Lung (tissue), 13 donors: ENCODE measurements around the gene TMEM86B. TPM values are rescaled to one million over a fixed set of nuclear protein-coding genes. Genes with fewer than 3 reads are reported as not detected.

ENCODE experiments used
- ATAC-seq: fragments of 200-7000 bp; cut with Tn5 transposase; one replicate; pipeline ENCODE4 v1.9.1; 2020; ENCODE audit warnings: moderate number of reproducible peaks; ENCODE audit not compliant: insufficient read depth, low FRiP score
- DNase-seq, 3 donors: peaks; one replicate each; pipeline ENCODE4 v3.0.0-alpha.2; 2013 to 2017
- H3K27ac ChIP-seq, 2 donors: one replicate each; pipeline ENCODE4 v1.5.1; 2013; ENCODE audit warnings: mild to moderate bottlenecking in 2 of 2, moderate library complexity in 2 of 2, control low read depth in 1 of 2, inconsistent platforms in 1 of 2, low read depth in 1 of 2, low read length in 1 of 2
- H3K27me3 ChIP-seq, 3 donors: one replicate each; pipeline ENCODE4 v1.5.1; 2013; ENCODE audit warnings: low read length in 2 of 3; ENCODE audit not compliant: control insufficient read depth in 3 of 3, insufficient read depth in 3 of 3
- H3K36me3 ChIP-seq, 4 donors: one replicate each; pipeline ENCODE4 v1.5.1; 2013; ENCODE audit warnings: low read length in 4 of 4, mild to moderate bottlenecking in 1 of 4, moderate library complexity in 1 of 4; ENCODE audit not compliant: control insufficient read depth in 4 of 4, insufficient read depth in 4 of 4
- H3K4me1 ChIP-seq, 5 donors: one replicate each; pipeline ENCODE4 v1.5.1; 2013; ENCODE audit warnings: low read length in 5 of 5, mild to moderate bottlenecking in 2 of 5, moderate library complexity in 1 of 5; ENCODE audit not compliant: control insufficient read depth in 5 of 5, insufficient read depth in 5 of 5
- H3K4me3 ChIP-seq: one replicate; pipeline ENCODE4 v1.5.1; 2013; ENCODE audit warnings: mild to moderate bottlenecking, control low read depth, moderate library complexity
- H3K9ac ChIP-seq, 2 donors: one replicate each; pipeline ENCODE4 v1.5.1; 2013; ENCODE audit warnings: low read length in 2 of 2, control low read depth in 1 of 2; ENCODE audit not compliant: insufficient read depth in 1 of 2
- H3K9me3 ChIP-seq, 4 donors: one replicate each; pipeline ENCODE4 v1.5.1; 2013; ENCODE audit warnings: low read length in 3 of 4, mild to moderate bottlenecking in 1 of 4, moderate library complexity in 1 of 4; ENCODE audit not compliant: control insufficient read depth in 4 of 4, insufficient read depth in 3 of 4
- CTCF ChIP-seq: IDR thresholded peaks from 2 replicates; pipeline ENCODE4 v1.5.1; 2012; ENCODE audit warnings: mild to moderate bottlenecking; ENCODE audit errors: control extremely low read depth, extremely low read depth
- WGBS, 2 donors: extraction: QIAGEN DNeasy Blood & Tissue Kit; methylation state at CpG; one replicate each; pipeline ENCODE4 v1.1.7; 2013; 5-methylcytosine and 5-hydroxymethylcytosine counted together
- polyA plus RNA-seq, 2 donors: library from polyadenylated mRNA; stranded (reverse); fragments of 200-250 nt; gene quantifications; one replicate each; pipeline ENCODE4 v1.2.1, GENCODE V29; 2013
- small RNA-seq: library from RNA; depleted of rRNA; stranded (forward); fragments of <200 nt; gene quantifications from one replicate; pipeline ENCODE3, GENCODE V24; 2014; ENCODE audit warnings: low replicate concordance
- total RNA-seq, 2 donors: library from RNA; depleted of rRNA in 1 of 2; stranded (reverse); fragments of >200 nt in 1 of 2; gene quantifications; one replicate each; pipeline ENCODE4 v1.2.1, GENCODE V29; 2014 to 2021
- donor health status: control.
- donor health status: control.
- donor health status: Bipolar disorder and iron deficiency.
- donor health status: healthy.
- donor health status: DM: yes; HTN: yes; CAD: no.

Gene TMEM86B
- total and polyA plus RNA-seq, 4 donors, result 1.8 to 5.3 (median 4.3) TPM

- Histone ChIP-seq H3K4me3 (no peak within 1 kb of the TSS), H3K9ac (no peak within 1 kb of the TSS), H3K9me3 (peaks cover 0 to 6% (median 0%) of the 10 kb centered on the region in 4 donors), H3K4me1 (peaks cover 0 to 9% (median 0%) of the 10 kb centered on the region in 5 donors), H3K27me3 (peaks cover 9 to 55% (median 37%) of the 10 kb centered on the region in 3 donors), H3K27ac (no peak within 1 kb of the TSS), H3K36me3 (no peaks in the 10 kb centered on the region)
- no peak for TF ChIP-seq CTCF
- ATAC-seq (no peak), DNase-seq (peak in 2 of 3 donors; percentile 22 to 50)
- 2 to 3% methylated on average over 51 to 68 of the region's 68 CpGs for WGBS, 2 donors
Observed at GRCh38 chr19:55179606-55180484, 48.7 kb downstream of the TMEM86B start, which contains the start of gene SYT5. TSS of gene SYT5 (minus strand) at chr19:55180289. CDS start at chr19:55179041, 1,248 bp downstream.

DNA sequence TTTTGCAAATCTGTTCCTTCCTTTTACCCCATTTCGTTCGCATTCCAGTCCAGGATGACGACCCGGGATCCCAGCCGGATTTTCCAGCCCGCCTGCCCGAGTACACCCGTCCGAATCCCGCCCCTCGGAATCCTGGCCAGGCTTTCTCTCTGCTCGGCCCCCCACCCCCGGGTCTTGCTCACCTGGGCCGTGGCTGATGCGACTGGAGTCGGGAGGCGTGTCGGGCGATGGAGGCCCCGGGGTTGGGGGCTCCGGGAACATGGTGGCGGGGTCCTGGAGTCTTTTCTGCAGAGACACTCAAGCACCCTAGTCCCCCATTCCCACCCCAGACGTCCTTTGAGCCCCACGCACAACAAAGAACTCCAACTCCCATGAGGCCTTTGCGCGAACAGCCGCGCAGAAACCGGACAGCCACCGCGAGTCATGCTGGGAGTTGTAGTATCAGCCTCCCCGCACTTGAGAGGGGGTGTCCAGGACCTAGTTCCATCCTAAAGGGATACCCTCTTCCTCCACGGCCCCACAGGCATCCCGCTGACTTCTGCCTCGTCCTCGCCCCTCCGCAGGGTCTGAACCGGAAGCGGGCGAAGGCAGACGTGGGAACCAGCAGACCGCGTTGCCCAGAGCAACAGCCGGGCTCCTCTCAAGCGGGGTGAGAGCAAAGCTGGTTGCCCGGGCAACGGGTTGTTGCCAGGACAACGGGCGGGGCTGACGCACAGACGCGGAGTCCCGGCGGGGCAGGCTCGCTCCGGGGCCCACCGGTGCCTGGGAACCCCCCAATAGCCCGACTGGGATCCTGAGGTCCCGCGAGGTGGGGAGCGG lies 49.6 kb downstream of the TMEM86B start:
- peaks cover 0 to 11% (median 0%) of the 10 kb centered on the region in 4 donors for H3K9me3 ChIP-seq
- no peak overlapping the region for H3K27ac ChIP-seq
- no peak overlapping the region for H3K4me3 ChIP-seq
- 4% methylated on average over 60 to 61 of the region's 61 CpGs for WGBS, 2 donors
- DNase-seq (peak; percentile 69 to 86 (median 81)), ATAC-seq (no peak)
- H3K9ac ChIP-seq, result no peak overlapping the region
- H3K36me3 ChIP-seq, result no peaks in the 10 kb centered on the region
- peaks cover 9 to 63% (median 42%) of the 10 kb centered on the region in 3 donors for H3K27me3 ChIP-seq
- peaks cover 0 to 9% (median 0%) of the 10 kb centered on the region in 5 donors for H3K4me1 ChIP-seq
- TF ChIP-seq CTCF, result no peak

Small RNA genes within 50 kb of the gene (small RNA-seq; reads per million reads assigned to genes)
- gene MIR6802 (not detected), gene MIR6803 (not detected), gene MIR6804 (not detected)

Other genes starting within 250 kb of the TMEM86B start
- gene GP6, start 190.5 kb downstream of the TMEM86B start, total RNA-seq, result under 1 TPM; 0.28 to 0.52 TPM
- 1 to 10 TPM in 1 of 2 donors, under 1 TPM in 1; 0.28 to 1.5 TPM for gene GP6, start 190.5 kb downstream of the TMEM86B start, polyA plus RNA-seq
- gene RDH13, start 165.6 kb downstream of the TMEM86B start, total RNA-seq, result 10 to 100 TPM; 17.5 to 30.5 TPM
- gene RDH13, start 165.6 kb downstream of the TMEM86B start, polyA plus RNA-seq, result 10 to 100 TPM in 1 of 2 donors, 1 to 10 TPM in 1; 9.2 to 19.7 TPM
- gene EPS8L1, start 152.9 kb downstream of the TMEM86B start, total RNA-seq, result 10 to 100 TPM; 19.5 to 49.0 TPM
- gene EPS8L1, start 152.9 kb downstream of the TMEM86B start, polyA plus RNA-seq, result 10 to 100 TPM; 24.6 to 61.8 TPM
- 100 to 1,000 TPM in 1 of 2 donors, 10 to 100 TPM in 1; 47.4 to 163 TPM for gene PPP1R12C, start 111.1 kb downstream of the TMEM86B start, total RNA-seq
- gene PPP1R12C, start 111.1 kb downstream of the TMEM86B start, polyA plus RNA-seq, result 100 to 1,000 TPM; 108 to 114 TPM
- gene TNNT1, start 79.6 kb downstream of the TMEM86B start, total RNA-seq, result 1 to 10 TPM; 1.5 to 4.1 TPM
- gene TNNT1, start 79.6 kb downstream of the TMEM86B start, polyA plus RNA-seq, result 1 to 10 TPM; 1.2 to 5.2 TPM
- 1 to 10 TPM; 4.4 to 4.8 TPM for gene TNNI3, start 71.0 kb downstream of the TMEM86B start, total RNA-seq
- gene TNNI3, start 71.0 kb downstream of the TMEM86B start, polyA plus RNA-seq, result 1 to 10 TPM; 1.2 to 2.2 TPM
- 10 to 100 TPM; 16.4 to 52.3 TPM for gene DNAAF3, start 62.1 kb downstream of the TMEM86B start, total RNA-seq
- gene DNAAF3, start 62.1 kb downstream of the TMEM86B start, polyA plus RNA-seq, result 10 to 100 TPM; 10.9 to 11.0 TPM
- gene SYT5, start 48.5 kb downstream of the TMEM86B start, total RNA-seq, result under 1 TPM; 0.06 to 0.40 TPM
- under 1 TPM in 1 of 2 donors, not detected in 1; 0.33 TPM for gene SYT5, start 48.5 kb downstream of the TMEM86B start, polyA plus RNA-seq
- 1 to 10 TPM in 1 of 2 donors, under 1 TPM in 1; 0.37 to 1.3 TPM for gene PTPRH, start 19.3 kb downstream of the TMEM86B start, total RNA-seq
- gene PTPRH, start 19.3 kb downstream of the TMEM86B start, polyA plus RNA-seq, result under 1 TPM; 0.22 to 0.65 TPM
- 10 to 100 TPM; 37.3 to 86.3 TPM for gene PPP6R1, start 30.3 kb upstream of the TMEM86B start, total RNA-seq
- 10 to 100 TPM; 37.8 to 58.4 TPM for gene PPP6R1, start 30.3 kb upstream of the TMEM86B start, polyA plus RNA-seq
- gene HSPBP1, start 51.3 kb upstream of the TMEM86B start, total RNA-seq, result 10 to 100 TPM; 19.3 to 53.1 TPM
- gene HSPBP1, start 51.3 kb upstream of the TMEM86B start, polyA plus RNA-seq, result 10 to 100 TPM; 50.2 to 62.2 TPM
- 1 to 10 TPM; 2.1 to 6.4 TPM for gene BRSK1, start 55.2 kb upstream of the TMEM86B start, total RNA-seq
- under 1 TPM; 0.53 to 0.94 TPM for gene BRSK1, start 55.2 kb upstream of the TMEM86B start, polyA plus RNA-seq
- gene TMEM150B, start 96.6 kb upstream of the TMEM86B start, total RNA-seq, result 10 to 100 TPM in 1 of 2 donors, 1 to 10 TPM in 1; 2.3 to 20.6 TPM
- 10 to 100 TPM; 13.4 to 23.0 TPM for gene TMEM150B, start 96.6 kb upstream of the TMEM86B start, polyA plus RNA-seq
- 10 to 100 TPM; 14.1 to 16.5 TPM for gene KMT5C, start 111.1 kb upstream of the TMEM86B start, total RNA-seq
- 10 to 100 TPM in 1 of 2 donors, 1 to 10 TPM in 1; 6.7 to 10.9 TPM for gene KMT5C, start 111.1 kb upstream of the TMEM86B start, polyA plus RNA-seq
- gene COX6B2, start 126.0 kb upstream of the TMEM86B start, total RNA-seq, result 1 to 10 TPM in 1 of 2 donors, not detected in 1; 1.4 TPM
- gene COX6B2, start 126.0 kb upstream of the TMEM86B start, polyA plus RNA-seq, result under 1 TPM; 0.16 to 0.50 TPM
- gene GARIN5B, start 134.5 kb upstream of the TMEM86B start, total RNA-seq, result under 1 TPM in 1 of 2 donors, not detected in 1; 0.09 TPM
- gene GARIN5B, start 134.5 kb upstream of the TMEM86B start, polyA plus RNA-seq, result not detected
- under 1 TPM in 1 of 2 donors, not detected in 1; 0.74 TPM for gene IL11, start 141.7 kb upstream of the TMEM86B start, total RNA-seq
- under 1 TPM; 0.26 to 0.41 TPM for gene IL11, start 141.7 kb upstream of the TMEM86B start, polyA plus RNA-seq
- 100 to 1,000 TPM in 1 of 2 donors, 10 to 100 TPM in 1; 14.3 to 106 TPM for gene TMEM190, start 148.1 kb upstream of the TMEM86B start, total RNA-seq
- gene TMEM190, start 148.1 kb upstream of the TMEM86B start, polyA plus RNA-seq, result 10 to 100 TPM; 56.2 to 68.8 TPM
- gene TMEM238, start 155.5 kb upstream of the TMEM86B start, total RNA-seq, result 10 to 100 TPM in 1 of 2 donors, under 1 TPM in 1; 0.43 to 31.0 TPM
- gene TMEM238, start 155.5 kb upstream of the TMEM86B start, polyA plus RNA-seq, result under 1 TPM; 0.76 to 0.89 TPM
- gene RPL28, start 157.2 kb upstream of the TMEM86B start, total RNA-seq, result 1,000 to 10,000 TPM in 1 of 2 donors, 100 to 1,000 TPM in 1; 272 to 1,742 TPM
- 1,000 to 10,000 TPM; 1,460 to 3,086 TPM for gene RPL28, start 157.2 kb upstream of the TMEM86B start, polyA plus RNA-seq
- 10 to 100 TPM; 22.8 to 25.6 TPM for gene UBE2S, start 179.0 kb upstream of the TMEM86B start, total RNA-seq
- gene UBE2S, start 179.0 kb upstream of the TMEM86B start, polyA plus RNA-seq, result 10 to 100 TPM; 11.3 to 17.3 TPM
- gene SHISA7, start 214.5 kb upstream of the TMEM86B start, total RNA-seq, result under 1 TPM; 0.03 to 0.14 TPM
- not detected for gene SHISA7, start 214.5 kb upstream of the TMEM86B start, polyA plus RNA-seq
- 10 to 100 TPM; 34.9 to 63.2 TPM for gene ISOC2, start 232.9 kb upstream of the TMEM86B start, total RNA-seq
- 10 to 100 TPM; 68.6 to 85.0 TPM for gene ISOC2, start 232.9 kb upstream of the TMEM86B start, polyA plus RNA-seq
- not detected for gene C19orf85, start 236.0 kb upstream of the TMEM86B start, total RNA-seq
- gene C19orf85, start 236.0 kb upstream of the TMEM86B start, polyA plus RNA-seq, result not detected
- gene ZNF628, start 247.9 kb upstream of the TMEM86B start, total RNA-seq, result 10 to 100 TPM in 1 of 2 donors, 1 to 10 TPM in 1; 2.0 to 12.3 TPM
- gene ZNF628, start 247.9 kb upstream of the TMEM86B start, polyA plus RNA-seq, result 1 to 10 TPM; 7.5 to 8.0 TPM